SK-N-SH treated with all-trans-retinoic acid at 6 μM for 48 hours (cell line): ENCODE results near the gene NAGLU.

ENCODE experiments used
- ATAC-seq: fragments of 200-7000 bp; cut with Tn5 transposase; 3 replicates; pipeline ENCODE4 v1.9.1; 2020; ENCODE audit warnings: mild to moderate bottlenecking, moderate library complexity
- ARNTL ChIP-seq: fragments of 450-650 bp; formaldehyde crosslinking; IDR thresholded peaks from 2 replicates; pipeline ENCODE4 v1.5.0; 2020; ENCODE audit warnings: low read depth, mild to moderate bottlenecking, moderate library complexity, borderline replicate concordance
- BACH2 ChIP-seq: fragments of 250-450 bp; sonication (Bioruptor Pico); IDR thresholded peaks from 2 replicates; pipeline ENCODE4 v1.9.0; 2021; ENCODE audit warnings: mild to moderate bottlenecking, borderline replicate concordance
- CSDC2 ChIP-seq: fragments of 250-450 bp; sonication (Bioruptor Pico); IDR thresholded peaks from 2 replicates; pipeline ENCODE4 v1.5.0; 2020; ENCODE audit warnings: mild to moderate bottlenecking, moderate library complexity
- ESRRG ChIP-seq: fragments of 250-450 bp; sonication (Bioruptor Pico); IDR thresholded peaks from 2 replicates; pipeline ENCODE4 v1.6.1; 2021; ENCODE audit warnings: mild to moderate bottlenecking
- GLIS3 ChIP-seq: fragments of 250-450 bp; sonication (Bioruptor Pico); IDR thresholded peaks from 2 replicates; pipeline ENCODE4 v1.5.0; 2020; ENCODE audit warnings: mild to moderate bottlenecking, moderate library complexity
- ISL1 ChIP-seq: fragments of 250-450 bp; sonication (Bioruptor Pico); IDR thresholded peaks from 2 replicates; pipeline ENCODE4 v2.1.2; 2022; ENCODE audit warnings: mild to moderate bottlenecking, moderate library complexity
- PPARA ChIP-seq: fragments of 250-450 bp; sonication (Bioruptor Pico); IDR thresholded peaks from 2 replicates; pipeline ENCODE4 v1.5.0; 2020; ENCODE audit warnings: mild to moderate bottlenecking, borderline replicate concordance
- RARB ChIP-seq: fragments of 250-450 bp; sonication (Bioruptor Pico); IDR thresholded peaks from 2 replicates; pipeline ENCODE4 v1.8.0; 2021; ENCODE audit warnings: mild to moderate bottlenecking, moderate library complexity
- SNAI2 ChIP-seq: fragments of 250-450 bp; sonication (Bioruptor Pico); IDR thresholded peaks from 2 replicates; pipeline ENCODE4 v1.5.0; 2020; ENCODE audit warnings: mild to moderate bottlenecking, moderate library complexity
- TCF4 ChIP-seq: fragments of 250-450 bp; sonication (Bioruptor Pico); IDR thresholded peaks from 2 replicates; pipeline ENCODE4 v1.8.0; 2021; ENCODE audit warnings: mild to moderate bottlenecking, moderate library complexity, borderline replicate concordance
- TOX ChIP-seq: fragments of 250-450 bp; sonication (Bioruptor Pico); IDR thresholded peaks from 2 replicates; pipeline ENCODE4 v1.8.0; 2021; ENCODE audit warnings: mild to moderate bottlenecking, moderate library complexity, borderline replicate concordance
- ZC3H10 ChIP-seq: fragments of 250-450 bp; sonication (Bioruptor Pico); IDR thresholded peaks from 2 replicates; pipeline ENCODE4 v1.5.1; 2021; ENCODE audit warnings: mild to moderate bottlenecking, moderate library complexity
- ZFP3 ChIP-seq: fragments of 250-450 bp; sonication (Bioruptor Pico); IDR thresholded peaks from 2 replicates; pipeline ENCODE4 v1.5.0; 2020; ENCODE audit warnings: mild to moderate bottlenecking, moderate library complexity
- ZFP30 ChIP-seq: fragments of 450-650 bp; formaldehyde crosslinking; IDR thresholded peaks from 2 replicates; pipeline ENCODE4 v1.5.0; 2022; ENCODE audit warnings: mild to moderate bottlenecking, moderate library complexity
- ZNF70 ChIP-seq: fragments of 450-650 bp; formaldehyde crosslinking; IDR thresholded peaks from 2 replicates; pipeline ENCODE4 v1.5.0; 2020; ENCODE audit warnings: mild to moderate bottlenecking, moderate library complexity
- ZNF8 ChIP-seq: fragments of 450-650 bp; formaldehyde crosslinking; IDR thresholded peaks from 2 replicates; pipeline ENCODE4 v1.5.0; 2020; ENCODE audit warnings: mild to moderate bottlenecking, moderate library complexity
- TF ChIP-seq, protein P1 (sequence below): fragments of 250-450 bp; sonication (Bioruptor Pico); IDR thresholded peaks from 2 replicates; pipeline ENCODE4 v1.5.1; 2021; ENCODE audit warnings: mild to moderate bottlenecking, moderate library complexity
- TF ChIP-seq, protein P2 (sequence below): fragments of 250-450 bp; sonication (Bioruptor Pico); IDR thresholded peaks from 2 replicates; pipeline ENCODE4 v1.8.0; 2021; ENCODE audit warnings: low read depth, mild to moderate bottlenecking, moderate library complexity, borderline replicate concordance
- TF ChIP-seq, protein P3 (sequence below): fragments of 250-450 bp; sonication (Bioruptor Pico); IDR thresholded peaks from 2 replicates; pipeline ENCODE4 v1.5.1; 2020; ENCODE audit warnings: low read depth, mild to moderate bottlenecking, moderate library complexity
- TF ChIP-seq, protein P4 (sequence below): fragments of 250-450 bp; sonication (Bioruptor Pico); IDR thresholded peaks from 2 replicates; pipeline ENCODE4 v1.8.0; 2020; ENCODE audit warnings: mild to moderate bottlenecking, moderate library complexity, borderline replicate concordance
- TF ChIP-seq, protein P5 (sequence below): fragments of 250-450 bp; sonication (Bioruptor Pico); IDR thresholded peaks from 2 replicates; pipeline ENCODE4 v1.5.0; 2020; ENCODE audit warnings: mild to moderate bottlenecking, moderate library complexity

NAGLU gene

DNA sequence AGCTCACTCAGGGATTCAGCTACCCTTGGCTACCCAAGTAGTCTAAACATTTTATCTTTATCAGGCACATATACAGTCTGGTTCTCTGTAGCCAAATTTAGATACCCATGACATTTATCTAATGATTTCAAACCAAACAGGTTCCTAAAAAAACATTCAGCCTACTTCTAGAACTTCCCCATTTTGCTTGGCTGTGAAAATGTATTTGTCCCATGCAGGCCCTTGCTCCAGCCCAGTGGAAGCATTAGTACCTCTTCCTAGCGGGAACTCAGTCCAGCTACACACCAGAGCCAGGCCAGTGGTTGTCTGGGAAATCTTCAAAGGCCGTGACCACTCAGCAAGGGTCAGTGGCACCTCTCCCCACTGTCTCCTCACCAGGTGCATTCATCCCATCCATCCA is 26.2 kb upstream of the NAGLU start:
- ATAC-seq = no peak
- TF ChIP-seq ZFP3 (CRISPR knock-in tag) (no peak), ISL1 (CRISPR knock-in tag) (no peak), ZNF70 (CRISPR knock-in tag) (no peak), ARNTL (CRISPR knock-in tag) (no peak), GLIS3 (no peak), TCF4 (no peak)
- TF ChIP-seq, protein P1, sequence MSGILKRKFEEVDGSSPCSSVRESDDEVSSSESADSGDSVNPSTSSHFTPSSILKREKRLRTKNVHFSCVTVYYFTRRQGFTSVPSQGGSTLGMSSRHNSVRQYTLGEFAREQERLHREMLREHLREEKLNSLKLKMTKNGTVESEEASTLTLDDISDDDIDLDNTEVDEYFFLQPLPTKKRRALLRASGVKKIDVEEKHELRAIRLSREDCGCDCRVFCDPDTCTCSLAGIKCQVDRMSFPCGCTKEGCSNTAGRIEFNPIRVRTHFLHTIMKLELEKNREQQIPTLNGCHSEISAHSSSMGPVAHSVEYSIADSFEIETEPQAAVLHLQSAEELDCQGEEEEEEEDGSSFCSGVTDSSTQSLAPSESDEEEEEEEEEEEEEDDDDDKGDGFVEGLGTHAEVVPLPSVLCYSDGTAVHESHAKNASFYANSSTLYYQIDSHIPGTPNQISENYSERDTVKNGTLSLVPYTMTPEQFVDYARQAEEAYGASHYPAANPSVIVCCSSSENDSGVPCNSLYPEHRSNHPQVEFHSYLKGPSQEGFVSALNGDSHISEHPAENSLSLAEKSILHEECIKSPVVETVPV (CRISPR knock-in tag) = no peak
- TF ChIP-seq, protein P2, sequence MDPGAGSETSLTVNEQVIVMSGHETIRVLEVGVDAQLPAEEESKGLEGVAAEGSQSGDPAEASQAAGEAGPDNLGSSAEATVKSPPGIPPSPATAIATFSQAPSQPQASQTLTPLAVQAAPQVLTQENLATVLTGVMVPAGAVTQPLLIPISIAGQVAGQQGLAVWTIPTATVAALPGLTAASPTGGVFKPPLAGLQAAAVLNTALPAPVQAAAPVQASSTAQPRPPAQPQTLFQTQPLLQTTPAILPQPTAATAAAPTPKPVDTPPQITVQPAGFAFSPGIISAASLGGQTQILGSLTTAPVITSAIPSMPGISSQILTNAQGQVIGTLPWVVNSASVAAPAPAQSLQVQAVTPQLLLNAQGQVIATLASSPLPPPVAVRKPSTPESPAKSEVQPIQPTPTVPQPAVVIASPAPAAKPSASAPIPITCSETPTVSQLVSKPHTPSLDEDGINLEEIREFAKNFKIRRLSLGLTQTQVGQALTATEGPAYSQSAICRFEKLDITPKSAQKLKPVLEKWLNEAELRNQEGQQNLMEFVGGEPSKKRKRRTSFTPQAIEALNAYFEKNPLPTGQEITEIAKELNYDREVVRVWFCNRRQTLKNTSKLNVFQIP (CRISPR knock-in tag) = no peak

DNA sequence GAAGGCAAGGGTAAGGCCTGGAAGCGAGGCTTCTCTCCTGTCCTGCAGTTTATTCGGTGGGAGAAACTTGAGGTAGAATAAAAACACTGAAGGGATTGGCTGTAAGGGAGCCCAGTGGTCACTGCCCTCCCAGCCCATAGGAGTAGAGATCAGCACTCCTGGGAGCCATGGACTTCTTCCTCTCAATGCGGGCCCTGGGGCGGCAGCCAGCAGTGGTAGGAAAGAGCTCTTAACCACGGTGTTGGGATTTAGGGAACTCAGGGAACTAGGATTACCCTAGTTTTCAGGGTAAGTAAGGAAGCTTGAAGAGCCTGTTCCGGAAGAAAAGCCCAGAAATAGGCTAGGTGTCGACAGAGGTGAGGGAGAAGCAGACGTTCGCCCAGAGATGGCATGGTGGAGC is 23.8 kb upstream of the NAGLU start:
- ATAC-seq = no peak
- no peak for TF ChIP-seq SNAI2 (CRISPR knock-in tag)

DNA sequence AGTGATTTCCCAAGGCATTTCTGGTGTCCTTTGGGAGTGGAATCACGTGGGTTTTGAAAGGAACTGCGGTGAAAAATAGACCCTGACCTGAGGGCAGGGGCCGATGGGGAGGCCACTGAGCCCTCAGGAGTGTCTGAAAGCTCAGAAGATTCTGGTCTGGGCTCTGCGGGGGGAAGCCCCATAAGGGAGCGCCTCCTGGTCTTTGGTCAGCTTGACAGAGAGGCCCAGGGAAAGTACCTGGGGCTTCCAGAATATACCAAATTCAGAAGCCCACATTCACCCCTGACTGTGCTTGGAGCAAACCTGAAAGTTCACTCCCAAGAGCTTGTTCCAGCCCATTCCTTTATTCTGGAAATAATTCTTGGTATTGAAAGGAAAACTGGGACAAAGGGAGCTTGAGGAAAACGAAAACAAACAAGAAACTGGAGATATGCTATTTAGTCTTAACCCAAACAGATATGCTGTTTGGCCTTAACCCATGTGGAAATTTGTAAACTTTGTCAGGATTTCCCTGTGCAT is 23.2 kb upstream of the NAGLU start:
- ATAC-seq = no peak
- TF ChIP-seq TCF4 = no peak

DNA sequence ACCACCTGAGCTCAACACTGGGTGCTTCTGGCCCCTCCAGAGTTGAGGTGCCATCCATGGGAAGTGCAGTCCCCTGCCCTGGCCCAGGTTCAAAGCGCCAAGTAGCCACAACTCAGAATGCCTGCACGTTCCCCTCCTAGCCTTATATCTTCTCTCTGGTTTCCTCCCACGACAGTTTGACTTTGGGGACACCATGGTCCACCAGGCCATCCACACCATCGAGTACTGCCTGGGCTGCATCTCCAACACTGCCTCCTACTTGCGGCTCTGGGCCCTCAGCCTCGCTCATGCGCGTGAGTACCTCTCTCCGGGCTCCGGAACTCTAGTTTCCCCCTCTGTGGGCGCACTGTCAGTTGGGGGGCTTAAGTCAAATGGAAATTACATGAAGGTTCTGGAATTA is 22.4 kb upstream of the NAGLU start:
- no peak for ATAC-seq
- TF ChIP-seq ZNF8 (no peak), CSDC2 (CRISPR knock-in tag) (no peak), ZFP30 (CRISPR knock-in tag) (no peak), ISL1 (CRISPR knock-in tag) (no peak), ZNF70 (CRISPR knock-in tag) (no peak), ESRRG (CRISPR knock-in tag) (no peak), ZC3H10 (no peak), SNAI2 (CRISPR knock-in tag) (no peak), TOX (CRISPR knock-in tag) (no peak), BACH2 (CRISPR knock-in tag) (no peak), RARB (CRISPR knock-in tag) (no peak), PPARA (CRISPR knock-in tag) (no peak)
- TF ChIP-seq, protein P1 (CRISPR knock-in tag) = no peak
- TF ChIP-seq, protein P3, sequence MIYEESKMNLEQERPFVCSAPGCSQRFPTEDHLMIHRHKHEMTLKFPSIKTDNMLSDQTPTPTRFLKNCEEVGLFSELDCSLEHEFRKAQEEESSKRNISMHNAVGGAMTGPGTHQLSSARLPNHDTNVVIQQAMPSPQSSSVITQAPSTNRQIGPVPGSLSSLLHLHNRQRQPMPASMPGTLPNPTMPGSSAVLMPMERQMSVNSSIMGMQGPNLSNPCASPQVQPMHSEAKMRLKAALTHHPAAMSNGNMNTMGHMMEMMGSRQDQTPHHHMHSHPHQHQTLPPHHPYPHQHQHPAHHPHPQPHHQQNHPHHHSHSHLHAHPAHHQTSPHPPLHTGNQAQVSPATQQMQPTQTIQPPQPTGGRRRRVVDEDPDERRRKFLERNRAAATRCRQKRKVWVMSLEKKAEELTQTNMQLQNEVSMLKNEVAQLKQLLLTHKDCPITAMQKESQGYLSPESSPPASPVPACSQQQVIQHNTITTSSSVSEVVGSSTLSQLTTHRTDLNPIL (CRISPR knock-in tag) = no peak
- TF ChIP-seq, protein P2 (CRISPR knock-in tag) = no peak
- TF ChIP-seq, protein P4, sequence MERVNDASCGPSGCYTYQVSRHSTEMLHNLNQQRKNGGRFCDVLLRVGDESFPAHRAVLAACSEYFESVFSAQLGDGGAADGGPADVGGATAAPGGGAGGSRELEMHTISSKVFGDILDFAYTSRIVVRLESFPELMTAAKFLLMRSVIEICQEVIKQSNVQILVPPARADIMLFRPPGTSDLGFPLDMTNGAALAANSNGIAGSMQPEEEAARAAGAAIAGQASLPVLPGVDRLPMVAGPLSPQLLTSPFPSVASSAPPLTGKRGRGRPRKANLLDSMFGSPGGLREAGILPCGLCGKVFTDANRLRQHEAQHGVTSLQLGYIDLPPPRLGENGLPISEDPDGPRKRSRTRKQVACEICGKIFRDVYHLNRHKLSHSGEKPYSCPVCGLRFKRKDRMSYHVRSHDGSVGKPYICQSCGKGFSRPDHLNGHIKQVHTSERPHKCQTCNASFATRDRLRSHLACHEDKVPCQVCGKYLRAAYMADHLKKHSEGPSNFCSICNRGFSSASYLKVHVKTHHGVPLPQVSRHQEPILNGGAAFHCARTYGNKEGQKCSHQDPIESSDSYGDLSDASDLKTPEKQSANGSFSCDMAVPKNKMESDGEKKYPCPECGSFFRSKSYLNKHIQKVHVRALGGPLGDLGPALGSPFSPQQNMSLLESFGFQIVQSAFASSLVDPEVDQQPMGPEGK (CRISPR knock-in tag) = no peak
- TF ChIP-seq, protein P5, sequence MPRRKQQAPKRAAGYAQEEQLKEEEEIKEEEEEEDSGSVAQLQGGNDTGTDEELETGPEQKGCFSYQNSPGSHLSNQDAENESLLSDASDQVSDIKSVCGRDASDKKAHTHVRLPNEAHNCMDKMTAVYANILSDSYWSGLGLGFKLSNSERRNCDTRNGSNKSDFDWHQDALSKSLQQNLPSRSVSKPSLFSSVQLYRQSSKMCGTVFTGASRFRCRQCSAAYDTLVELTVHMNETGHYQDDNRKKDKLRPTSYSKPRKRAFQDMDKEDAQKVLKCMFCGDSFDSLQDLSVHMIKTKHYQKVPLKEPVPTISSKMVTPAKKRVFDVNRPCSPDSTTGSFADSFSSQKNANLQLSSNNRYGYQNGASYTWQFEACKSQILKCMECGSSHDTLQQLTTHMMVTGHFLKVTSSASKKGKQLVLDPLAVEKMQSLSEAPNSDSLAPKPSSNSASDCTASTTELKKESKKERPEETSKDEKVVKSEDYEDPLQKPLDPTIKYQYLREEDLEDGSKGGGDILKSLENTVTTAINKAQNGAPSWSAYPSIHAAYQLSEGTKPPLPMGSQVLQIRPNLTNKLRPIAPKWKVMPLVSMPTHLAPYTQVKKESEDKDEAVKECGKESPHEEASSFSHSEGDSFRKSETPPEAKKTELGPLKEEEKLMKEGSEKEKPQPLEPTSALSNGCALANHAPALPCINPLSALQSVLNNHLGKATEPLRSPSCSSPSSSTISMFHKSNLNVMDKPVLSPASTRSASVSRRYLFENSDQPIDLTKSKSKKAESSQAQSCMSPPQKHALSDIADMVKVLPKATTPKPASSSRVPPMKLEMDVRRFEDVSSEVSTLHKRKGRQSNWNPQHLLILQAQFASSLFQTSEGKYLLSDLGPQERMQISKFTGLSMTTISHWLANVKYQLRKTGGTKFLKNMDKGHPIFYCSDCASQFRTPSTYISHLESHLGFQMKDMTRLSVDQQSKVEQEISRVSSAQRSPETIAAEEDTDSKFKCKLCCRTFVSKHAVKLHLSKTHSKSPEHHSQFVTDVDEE = no peak
